GM04503 (cell line): ENCODE results near the gene TAB2.
"Not testable (repeated sequence)": the region's sequence is repeated elsewhere in the genome, so short reads cannot be mapped to it uniquely, and the experiment has no call there.

Experiments used
- DNase-seq: peaks from one replicate; pipeline ENCODE4 v3.0.0-alpha.2; 2012; ENCODE audit warnings: low read depth

TAB2 gene

DNA sequence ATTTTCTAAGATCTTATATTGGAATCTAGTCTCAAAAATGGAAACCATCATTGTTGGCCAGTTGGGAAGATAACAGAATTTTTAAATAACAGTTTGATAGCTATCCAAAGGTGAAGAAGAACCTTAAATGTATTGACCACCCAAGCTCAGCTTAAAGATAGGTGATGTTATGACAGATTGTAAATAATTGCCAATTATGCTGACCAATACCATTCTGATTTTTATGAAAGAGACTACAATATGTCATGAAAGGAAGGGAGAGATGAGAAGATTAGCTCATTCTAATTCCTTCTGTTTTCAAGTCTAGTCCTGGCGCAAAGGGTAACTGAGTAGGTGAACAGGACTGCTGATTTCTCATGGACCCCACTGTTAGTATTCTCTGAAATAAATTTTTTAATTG lies 5.7 kb upstream of the TAB2 start:
- DNase-seq = no peak

DNA sequence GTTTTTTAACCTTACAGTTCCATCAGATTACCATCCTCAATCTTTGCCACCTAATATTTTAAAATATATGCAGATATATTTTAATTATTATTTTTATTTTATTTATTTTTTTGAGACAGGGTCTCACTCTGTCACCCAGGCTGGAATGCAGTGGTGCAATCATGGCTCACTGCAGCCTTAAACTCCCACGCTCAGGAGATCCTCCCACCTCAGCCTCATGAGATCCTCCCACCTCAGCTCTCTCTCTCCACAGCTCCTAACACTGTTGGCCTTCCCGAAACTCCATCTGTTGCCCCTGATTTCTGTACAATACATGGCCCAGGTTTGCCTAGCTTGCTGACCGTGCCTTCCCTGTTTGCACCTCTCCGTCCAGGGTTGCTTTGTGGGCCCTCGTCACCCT lies 4.4 kb upstream of the TAB2 start:
- no peak for DNase-seq

DNA sequence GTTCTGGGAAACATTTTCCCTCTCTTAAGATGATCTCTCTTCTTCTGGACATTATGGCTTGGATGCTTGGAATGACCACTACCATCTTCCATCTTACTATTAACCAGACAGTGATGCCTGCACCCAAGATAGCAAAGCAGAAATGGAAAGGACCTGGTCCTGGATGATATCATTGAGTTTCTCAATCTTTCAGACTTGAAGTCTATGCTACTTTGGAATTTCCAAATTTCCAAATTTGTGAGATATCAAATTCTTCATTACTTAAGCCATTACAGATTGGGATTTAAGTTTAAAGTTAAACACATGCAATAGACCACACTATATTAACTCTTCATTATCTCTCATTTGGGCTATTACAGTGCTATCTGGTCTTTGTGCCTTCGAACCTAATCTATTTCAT lies 3.7 kb upstream of the TAB2 start:
- DNase-seq = no peak

DNA sequence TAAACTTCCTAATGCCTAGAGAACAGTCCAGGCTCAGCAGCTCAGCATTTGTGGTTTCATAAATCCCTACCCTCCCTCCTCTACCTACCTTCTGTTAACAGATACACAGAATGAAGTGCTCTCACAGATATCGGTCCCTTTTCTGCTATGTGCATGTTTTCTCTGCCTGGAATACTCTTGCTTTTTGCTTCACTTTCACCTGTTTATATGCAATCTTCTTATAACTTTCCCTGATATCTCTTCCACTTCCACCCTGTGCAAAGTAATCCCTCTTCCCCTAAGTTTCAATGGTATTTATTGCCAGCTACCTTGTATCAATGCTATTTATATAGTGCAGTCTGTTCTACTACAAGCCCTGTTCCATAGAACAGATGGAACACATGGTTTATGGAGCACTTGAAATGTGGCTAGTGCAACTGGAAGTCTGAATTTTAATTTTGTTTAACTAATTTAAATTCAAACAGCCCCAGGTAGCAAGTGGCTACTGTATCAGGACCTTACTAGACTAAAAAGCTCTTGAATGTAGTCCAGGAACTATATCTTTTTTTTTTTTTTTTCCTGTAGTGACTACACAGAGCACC lies 3.1 kb upstream of the TAB2 start:
- DNase-seq = no peak

DNA sequence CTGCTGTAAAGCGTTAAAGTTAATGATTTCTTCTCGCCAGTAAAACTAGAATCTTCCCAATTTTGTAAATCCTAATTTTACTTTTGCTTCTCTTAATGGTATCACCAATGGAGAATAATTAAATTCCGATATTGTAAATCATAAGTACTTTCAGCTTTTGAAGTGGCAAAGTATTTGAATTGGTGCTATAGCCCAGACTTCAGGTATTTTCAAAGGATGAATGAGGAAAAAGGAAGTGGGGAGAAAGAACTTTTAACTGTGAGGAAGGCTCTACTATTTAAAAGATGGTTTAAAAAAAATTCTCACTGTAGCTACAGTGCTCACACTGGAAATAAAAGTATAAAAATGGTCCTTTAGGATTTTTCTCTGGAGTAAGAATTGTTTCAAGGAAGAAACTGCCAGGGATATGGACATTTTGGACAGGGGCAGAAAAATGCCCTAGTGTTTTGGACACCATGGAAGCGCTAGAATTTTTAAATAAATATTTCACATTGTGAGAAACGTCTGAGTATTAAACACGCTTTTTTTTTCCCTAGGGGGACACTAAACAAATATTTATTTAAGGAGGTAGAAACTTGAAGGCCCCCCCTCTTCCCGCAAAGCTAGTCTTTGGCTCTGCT lies 1.3 kb upstream of the TAB2 start:
- no peak for DNase-seq

DNA sequence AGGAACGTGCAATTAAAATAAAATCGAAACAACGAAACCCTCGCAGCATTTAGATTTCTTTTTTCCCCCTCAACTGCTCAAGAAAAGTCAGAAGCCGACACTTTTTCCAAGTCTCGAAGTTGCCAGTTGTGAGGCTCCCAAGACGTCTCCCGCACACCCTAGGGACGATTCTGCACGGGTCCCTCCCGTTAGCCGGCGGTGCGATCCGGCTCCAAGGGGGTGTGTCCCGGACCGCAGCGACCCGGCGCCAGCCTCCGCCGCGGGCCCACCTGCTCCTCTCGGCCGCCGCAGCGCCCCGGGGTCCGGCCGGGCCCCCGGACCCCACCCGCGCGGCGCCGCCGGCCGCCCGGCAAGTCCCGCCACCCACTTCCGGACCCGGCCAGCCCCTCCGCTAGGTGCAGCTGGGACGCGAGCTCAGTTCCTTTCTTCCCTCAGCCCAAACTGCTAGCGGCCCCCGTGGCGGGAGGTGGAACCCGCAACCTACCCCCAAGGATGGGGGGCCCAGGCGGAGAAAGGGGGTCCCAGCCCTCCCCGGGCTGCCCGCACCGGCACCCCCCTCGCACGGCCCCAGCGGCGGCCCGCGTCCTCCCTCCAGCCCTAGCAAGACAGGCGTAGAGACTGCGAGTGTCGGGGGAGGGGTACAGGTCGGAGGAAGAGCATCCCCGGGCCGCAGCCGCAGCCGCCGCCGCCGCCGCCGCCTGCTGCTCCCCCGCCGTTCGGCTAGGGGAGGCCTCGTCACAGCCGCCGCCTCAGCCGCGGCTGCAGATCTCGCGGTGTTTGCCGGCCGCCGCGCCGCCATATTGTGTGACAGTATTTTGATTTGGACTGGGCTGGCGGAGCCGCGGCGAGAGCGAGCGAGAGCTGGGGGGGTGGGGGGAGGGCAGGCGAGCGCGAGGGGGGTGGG lies 520 bp upstream of the TAB2 start:
- DNase-seq = peak; percentile 49

DNA sequence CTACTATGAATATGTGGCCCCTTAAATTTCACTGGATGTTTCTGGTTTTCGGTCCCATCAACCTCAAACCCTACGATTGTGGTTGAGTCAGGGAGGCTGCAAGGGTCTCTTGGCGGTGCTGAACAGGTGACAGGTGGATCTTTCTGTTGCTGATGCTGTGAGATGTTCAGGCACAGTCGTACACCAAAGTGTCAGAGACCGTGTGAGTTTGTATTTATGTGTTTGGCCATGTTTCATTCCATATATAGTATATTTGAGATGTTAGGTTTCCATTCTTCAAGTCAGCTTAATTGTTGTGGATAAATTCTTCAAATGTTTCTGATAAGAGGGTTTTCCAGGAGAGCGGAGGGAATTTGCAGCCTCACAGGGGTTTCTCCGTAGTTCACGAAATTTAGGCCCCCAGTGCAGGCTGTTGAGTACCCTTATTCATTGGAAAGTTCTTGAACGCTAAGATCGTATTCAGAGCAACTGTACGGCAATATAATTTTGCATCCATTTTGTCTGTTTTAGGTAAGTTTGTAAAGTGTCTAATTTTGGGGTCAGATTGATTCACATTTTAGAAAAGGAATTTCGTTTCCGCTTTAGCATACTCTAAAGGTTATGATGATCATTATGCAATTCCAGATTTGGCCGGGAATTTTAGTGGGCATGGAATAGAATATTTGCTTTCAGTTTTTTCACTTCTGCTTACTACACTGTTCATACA lies 1.2 kb downstream of the TAB2 start:
- no peak for DNase-seq

DNA sequence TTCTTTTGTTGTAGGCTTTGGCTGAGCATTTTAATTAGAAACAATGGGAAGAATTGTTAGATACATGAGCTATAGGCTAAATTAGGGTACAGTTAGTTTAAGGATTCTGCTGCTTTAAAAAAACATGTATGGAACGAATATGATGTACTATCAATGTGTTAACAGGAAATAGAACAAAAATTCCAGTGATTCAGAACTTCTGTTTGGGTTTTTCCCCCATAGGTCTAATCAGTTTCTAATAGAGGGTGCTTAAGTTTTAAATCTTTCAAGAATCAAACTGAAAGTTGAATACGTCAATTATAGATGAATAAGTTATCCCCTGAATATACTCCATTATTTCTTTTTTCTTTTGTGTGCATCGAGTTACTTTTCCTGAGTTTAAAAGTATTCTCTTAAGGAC lies 1.9 kb downstream of the TAB2 start:
- no peak for DNase-seq

DNA sequence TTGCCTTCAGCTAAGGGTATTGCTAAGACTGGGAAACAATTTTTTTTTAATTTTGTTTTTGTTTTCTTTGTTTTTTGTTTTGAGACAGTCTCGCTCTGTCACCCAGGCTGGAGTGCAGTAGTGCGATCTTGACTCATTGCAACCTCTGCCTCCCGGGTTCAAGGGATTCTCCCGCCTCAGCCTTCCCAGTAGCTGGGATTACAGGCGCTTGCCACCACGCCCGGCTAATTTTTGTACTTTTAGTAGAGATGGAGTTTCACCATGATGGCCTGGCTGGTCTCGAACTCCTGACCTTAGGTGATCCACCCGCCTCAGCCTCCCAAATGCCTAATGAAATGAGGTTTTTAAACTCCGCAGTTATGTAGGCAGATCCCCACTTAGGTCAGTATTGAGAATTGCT lies 2.5 kb downstream of the TAB2 start:
- not testable (repeated sequence) for DNase-seq

DNA sequence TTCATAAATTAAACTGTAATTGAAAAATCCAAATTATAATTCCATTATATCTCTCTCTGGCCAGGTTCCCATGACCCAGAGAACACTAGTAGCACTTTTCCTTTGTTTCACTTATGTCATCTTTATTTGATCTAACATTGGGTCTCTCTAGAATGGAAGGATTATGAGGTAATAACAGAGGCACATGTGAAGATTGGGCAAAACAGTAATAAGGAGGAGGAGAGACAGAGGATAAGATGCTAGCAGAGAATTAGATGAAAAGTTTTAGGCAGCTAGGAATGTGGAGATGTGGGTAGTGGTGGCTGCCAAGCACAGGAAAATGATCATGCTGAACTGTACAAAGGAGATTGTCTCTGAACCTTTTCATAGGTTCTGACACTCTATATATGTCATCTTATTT lies 3.3 kb downstream of the TAB2 start:
- DNase-seq = no peak

DNA sequence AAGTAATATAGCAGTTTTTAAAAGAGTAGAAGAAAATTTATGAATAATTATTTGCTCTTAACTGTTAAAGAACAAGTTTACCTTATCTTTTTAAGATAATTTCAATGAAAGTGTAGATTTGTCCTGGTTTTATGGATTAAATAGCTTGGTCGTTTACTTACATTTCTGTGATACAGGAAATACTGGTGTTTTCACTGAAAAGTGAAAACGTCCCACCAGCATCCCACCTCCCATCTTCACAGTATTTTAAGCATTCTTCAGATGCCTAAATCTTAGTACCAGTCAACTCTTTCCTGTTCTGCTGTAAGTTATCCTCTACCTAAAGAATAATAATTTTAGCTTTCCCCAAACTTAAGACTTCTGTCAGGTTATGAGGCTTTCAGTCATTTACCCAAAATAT lies 5.8 kb downstream of the TAB2 start:
- no peak for DNase-seq

DNA sequence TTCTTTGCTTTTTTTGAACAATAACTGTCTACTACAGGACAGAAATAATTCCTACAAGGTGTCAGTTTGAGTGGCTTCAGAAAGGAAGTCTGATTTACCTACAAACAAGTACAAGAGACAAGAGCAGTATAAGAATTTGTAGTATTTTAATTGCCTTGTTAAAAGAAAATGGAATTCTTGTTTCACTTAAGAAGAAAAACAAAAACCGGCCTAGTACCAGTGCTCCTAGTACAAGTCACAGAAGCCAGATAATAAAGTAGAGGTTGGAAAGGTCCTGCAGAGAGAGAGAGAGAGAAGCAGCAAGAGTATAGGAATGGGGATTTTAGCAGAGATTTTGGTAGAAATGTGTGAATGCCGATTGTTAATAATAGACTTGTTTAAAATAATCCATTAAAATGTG lies 6.4 kb downstream of the TAB2 start:
- DNase-seq = no peak

DNA sequence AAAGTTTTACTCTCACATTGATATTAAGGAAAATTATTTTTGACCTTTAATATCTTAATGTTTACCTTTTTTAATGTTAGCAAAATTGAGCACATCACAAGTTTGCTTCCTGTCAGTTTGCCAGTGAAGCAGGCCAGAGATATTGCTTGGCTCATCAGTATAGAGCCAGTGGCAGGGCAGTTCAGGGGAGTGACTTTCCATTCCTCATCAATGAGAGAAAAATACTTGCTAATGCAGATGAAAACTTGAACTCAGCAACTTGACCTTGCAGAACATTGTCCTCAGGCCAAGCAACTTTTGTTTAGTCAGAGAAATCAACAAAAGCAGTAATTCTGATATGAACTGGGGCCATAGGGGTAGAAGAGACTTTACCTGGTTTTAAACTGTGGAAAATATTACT lies 6.9 kb downstream of the TAB2 start:
- DNase-seq = no peak

DNA sequence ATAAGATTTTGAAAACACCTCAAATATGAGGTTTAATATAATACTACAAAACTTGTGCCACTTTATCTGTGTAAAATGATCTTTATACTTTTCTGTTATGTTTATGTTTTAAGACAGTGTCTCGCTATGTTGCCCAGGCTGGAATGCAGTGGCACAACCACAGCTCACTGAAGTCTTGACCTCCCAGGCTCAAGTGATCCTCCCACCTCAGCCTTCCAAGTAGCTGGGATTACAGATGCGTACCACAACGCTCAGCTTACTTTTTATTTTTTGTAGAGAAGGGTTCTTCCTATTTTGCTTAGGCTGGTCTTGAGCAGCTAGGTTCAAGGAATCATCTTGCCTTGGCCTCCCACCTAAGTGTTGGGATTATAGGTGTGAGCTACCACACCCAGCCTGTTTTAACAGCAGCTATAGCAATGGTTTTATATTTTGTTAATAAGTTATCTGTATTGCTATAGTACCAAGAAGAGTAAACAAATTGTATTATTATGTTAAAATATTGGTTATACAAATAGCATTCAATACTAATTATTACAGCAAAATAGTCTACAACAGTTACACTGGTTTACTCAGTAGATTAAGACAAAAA lies 8.2 kb downstream of the TAB2 start:
- DNase-seq = no peak

DNA sequence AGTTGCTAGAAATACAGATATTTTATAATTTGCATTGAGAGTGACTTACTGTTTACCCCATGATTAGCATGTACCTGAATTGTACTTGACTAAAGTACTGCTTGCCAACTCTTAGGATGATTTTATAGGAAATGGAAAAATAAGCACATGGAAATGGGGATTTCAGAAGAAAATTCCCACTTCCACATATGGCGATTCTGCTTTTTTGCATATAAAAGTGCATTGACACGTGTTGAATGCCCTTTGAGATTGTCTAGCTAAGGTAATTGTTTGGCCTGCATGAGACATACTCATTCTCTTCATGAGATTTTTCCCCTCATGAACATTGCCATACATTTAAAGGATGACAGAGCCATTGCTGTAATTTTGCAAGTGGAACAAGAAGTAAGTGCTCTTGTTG lies 10.1 kb downstream of the TAB2 start:
- DNase-seq = no peak

DNA sequence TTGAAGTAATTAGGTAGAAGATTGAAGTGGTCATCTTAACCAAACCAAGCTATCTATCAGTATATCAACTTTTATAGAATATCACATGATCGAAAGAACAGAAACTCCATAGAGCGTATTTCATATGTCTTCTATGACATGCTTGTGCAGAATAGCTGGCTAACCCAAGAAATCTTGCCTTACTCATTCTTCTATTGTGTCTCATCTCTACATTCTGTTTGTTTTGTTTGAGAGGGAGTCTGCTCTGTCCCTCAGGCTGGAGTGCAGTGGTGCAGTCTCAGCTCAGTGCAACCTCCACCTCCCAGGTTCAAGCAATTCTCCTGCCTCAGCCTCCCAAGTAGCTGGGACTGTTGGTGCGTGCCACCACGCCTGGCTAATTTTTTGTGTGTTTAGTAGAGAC lies 10.6 kb downstream of the TAB2 start:
- DNase-seq = no peak

DNA sequence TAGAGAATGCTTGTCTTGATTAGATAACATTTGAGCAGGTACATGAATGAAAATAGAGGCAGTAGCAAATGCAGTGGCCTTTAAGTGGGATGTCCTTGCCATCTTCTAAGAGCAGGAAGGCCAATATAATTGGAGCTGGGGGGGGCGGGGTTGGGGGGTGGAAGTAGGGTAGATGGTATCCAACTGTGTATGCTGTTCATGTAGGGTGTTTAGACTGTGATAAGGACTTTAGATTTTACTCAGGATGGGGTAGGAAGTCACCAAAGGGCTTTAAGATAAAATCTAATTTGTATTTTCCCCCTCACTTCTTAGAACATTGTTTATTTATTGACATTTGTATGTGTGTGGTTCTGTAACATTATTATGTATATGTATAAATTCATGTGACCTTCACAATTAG lies 12.0 kb downstream of the TAB2 start:
- no peak for DNase-seq

DNA sequence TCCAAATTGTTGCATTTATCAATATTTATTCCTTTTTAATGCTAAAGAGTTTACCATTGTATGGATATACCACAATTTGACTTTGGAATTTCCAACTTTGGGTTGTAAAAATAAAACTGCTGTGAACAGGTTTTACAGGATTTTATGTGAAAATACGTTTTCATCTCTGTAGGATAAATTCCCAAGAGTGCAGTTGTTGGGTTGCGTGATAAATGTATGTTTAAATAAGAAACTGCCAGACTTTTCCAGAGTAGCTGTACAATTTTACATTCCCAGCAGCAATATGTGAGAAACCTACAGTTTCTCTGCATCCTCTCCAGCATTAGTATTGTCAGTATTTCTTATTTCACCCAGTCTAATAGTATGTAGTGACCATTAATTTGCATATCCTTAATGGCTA lies 12.6 kb downstream of the TAB2 start:
- DNase-seq = no peak

DNA sequence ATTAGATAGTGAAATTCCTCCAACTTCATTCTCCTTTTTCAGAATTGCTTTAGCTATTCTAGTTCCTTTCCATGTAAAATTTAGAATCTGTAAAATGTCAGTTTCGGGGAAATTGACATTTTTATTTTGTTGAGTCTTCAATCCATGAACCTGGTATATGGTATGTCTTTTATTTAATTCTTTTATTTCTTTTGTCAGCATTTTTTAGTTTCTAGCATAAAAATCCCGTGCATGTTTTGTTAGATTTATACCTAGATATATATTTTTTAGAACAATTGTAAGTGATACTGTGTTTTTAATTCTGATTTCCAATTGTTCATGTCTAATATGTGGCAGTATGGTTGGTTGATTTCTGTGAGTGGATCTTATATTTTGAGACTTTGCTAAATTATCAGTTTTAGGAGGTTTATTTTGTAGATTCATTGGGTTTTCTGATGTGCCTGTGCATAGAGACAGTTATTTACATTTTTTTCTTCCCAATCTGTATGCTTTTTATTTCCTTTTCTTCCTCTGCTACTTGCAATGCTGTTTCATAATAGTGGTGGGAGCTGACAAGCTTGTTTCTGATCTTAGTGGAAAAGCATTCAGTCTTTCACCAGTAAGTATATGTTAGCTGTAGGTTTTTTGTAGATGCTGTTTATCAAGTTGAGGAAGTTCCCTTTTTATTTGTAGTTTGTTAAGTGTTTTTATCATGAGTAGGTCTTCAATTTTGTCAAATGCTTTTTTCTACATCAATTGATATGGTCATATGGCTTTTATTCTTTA lies 13.7 kb downstream of the TAB2 start:
- no peak for DNase-seq

DNA sequence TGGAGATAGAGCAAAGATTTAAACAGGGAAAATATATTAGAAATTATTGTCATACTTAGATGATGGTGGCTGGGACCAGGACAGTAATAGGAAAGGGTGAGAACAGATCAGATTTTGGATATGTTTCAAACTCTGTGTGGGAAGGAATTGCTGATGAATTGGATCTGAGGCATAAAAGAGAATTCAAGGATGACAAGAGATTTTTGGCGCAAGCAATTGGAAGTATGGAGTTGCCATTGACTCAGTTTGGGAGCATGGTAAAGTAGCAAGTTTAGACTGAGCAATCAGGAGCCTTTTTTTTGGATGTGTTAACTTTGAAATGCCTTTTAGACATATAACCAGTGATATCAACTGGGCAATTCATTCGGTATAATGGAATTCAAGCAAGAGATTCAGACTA lies 14.4 kb downstream of the TAB2 start:
- no peak for DNase-seq

DNA sequence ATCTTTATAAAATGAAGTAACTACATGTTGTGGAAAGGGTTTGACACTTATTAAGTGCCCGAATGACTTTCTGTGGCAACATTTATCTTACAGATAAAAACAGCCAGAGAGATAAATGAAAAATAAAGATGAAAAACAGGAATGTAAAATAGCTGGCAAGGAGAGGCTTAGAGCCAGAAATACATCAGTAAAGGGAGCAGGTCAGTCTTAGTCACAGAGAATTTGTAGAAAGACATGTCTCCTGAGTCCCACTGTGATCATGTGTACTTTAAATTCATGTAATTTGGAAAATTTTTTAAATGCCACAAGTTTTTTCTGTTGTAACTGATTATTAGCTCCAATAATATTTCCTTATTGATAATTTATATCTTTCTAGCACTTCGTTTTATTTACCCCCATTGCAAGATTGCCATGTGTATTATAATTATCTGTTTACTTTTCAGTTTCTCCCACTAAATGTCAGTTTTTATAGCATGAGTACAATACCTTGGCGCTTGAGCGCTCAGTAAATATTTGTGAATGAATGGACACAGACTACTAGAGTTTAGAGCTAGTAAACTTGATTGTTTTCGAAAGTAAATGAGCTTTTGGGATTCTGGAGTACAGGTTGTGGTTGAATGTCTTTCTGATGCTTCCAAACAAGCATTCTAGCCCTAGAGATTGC lies 15.2 kb downstream of the TAB2 start:
- no peak for DNase-seq
